HG03521 (cell line): ENCODE measurements around the gene PTH2R.
"Not testable (repeated sequence)": the region's sequence is repeated elsewhere in the genome, so short reads cannot be mapped to it uniquely, and the experiment has no call there.

Experiments
- ATAC-seq: cut with Tn5 transposase; IDR thresholded peaks from one replicate; pipeline ENCODE4 v1.9.1; 2021; ENCODE audit warnings: mild to moderate bottlenecking, moderate library complexity; ENCODE audit not compliant: unreplicated experiment

Gene PTH2R

GRCh38 chr2:208392300-208392699 is 14.3 kb upstream of the PTH2R start:
- ATAC-seq = no peak

- not testable (repeated sequence) for ATAC-seq
Measured at GRCh38 chr2:208396796-208397195, 9.8 kb upstream of the PTH2R start.

DNA sequence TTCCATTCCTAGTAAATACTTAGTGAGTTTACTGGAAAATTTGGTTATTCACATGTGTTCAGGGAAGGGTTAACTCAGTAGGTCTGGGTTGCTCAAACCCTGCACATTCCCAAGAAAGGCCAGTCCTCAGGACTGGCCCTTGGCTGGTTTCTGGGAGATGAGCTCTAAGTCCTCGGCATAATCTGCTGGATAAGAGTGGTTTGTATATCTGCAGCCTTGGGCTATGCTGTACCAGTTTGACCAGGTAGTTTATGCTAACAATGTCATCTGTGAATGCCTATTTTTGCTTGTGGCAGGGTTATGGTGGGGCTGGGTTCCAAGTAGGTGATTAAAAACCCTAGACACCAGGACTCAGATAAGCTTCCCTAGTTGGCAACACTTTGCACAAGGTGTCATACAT is 7.4 kb upstream of the PTH2R start:
- no peak for ATAC-seq

DNA sequence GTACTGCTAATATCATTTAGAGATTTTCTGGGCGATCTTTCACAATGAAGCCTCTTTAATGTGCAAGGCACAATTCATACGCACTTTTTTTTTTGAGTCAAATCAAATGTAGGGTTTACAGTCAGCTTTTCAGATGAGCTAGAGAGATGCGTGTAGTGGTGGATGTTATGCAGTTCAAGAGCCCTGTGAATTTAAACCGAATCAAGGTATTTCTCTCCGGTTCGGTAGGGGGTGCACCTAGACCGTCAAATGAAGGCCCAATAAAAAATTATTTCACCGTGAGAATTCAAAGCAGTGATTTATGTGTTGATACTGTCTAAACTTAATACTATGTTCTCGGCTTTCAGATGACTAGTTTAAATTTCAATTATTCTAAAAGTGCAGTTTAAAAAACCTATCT is 1.1 kb downstream of the PTH2R start:
- no peak for ATAC-seq

- ATAC-seq = no peak
Measured at GRCh38 chr2:208413931-208414330, 7.3 kb downstream of the PTH2R start.

- no peak for ATAC-seq
Measured at GRCh38 chr2:208415255-208415654, 8.7 kb downstream of the PTH2R start.

DNA sequence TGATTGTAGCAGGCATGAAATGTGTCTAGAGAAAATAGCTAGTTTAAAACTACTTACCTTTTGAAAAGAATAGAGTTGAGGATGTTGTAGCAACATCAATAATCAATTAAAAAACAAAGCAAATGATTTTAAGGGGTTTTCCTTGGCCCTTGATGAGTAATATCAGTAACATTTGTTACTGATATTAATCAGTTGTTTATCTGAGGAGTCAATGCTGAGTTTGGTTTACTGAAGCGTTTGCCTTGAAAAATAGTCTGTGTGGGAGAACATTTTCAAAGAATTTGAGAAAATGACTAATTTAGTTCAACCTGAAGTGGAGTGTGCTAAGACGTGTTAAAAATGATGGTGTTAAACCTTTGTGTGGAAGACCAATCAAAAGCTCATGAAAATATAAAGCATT is 9.3 kb downstream of the PTH2R start:
- ATAC-seq = peak; percentile 62

DNA sequence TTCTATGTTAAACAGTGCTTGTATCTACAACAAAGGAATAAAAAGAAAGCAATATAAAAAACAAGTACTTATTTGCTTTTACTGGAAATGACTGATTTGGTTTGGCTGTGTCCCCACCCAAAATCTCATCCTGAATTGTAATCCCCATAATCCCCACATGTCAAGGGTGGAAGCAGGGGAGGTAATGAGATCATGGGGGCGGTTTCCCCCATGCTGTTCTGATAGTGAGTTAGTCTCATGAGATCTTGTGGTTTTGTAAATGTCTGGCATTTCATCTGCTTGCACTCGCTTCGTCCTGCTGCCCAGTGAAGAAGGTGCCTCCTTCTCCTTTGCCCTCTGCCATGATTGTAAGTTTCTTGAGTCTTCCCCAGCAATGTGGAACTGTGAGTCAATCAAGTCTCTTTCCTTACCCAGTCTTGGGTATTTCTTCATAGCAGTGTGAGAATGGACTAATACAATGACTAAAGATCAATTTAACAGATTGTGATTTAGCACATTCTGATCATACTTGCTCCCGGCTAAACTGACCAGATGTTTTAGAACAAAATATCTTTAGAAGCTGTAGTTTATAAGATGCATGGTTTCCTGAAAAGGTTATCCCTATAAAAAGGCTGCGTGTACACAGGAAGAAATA is 19.9 kb downstream of the PTH2R start:
- ATAC-seq = no peak

DNA sequence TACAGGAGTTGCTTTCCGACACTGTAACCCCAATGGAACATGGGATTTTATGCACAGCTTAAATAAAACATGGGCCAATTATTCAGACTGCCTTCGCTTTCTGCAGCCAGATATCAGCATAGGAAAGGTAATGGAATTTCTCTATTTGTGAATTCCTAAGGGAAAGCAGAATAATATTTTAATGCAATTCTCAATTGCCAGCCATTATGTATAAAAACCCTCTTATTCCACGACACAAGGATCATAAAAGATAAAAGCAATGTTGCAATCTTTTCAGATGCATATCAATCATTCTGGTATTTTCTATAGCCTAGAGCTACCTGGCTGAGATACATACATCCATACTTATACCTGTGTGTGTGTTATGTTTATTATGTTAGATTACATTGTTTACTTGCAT is 31.2 kb downstream of the PTH2R start:
- ATAC-seq = no peak

GRCh38 chr2:208440716-208441115 is 34.1 kb downstream of the PTH2R start:
- no peak for ATAC-seq

- no peak for ATAC-seq
Measured at GRCh38 chr2:208441951-208442350, 35.4 kb downstream of the PTH2R start.

GRCh38 chr2:208447447-208447846 is 40.9 kb downstream of the PTH2R start:
- ATAC-seq = not testable (repeated sequence)

GRCh38 chr2:208451061-208451460 is 44.5 kb downstream of the PTH2R start:
- no peak for ATAC-seq

GRCh38 chr2:208454861-208455260 is 48.3 kb downstream of the PTH2R start:
- no peak for ATAC-seq

GRCh38 chr2:208463721-208464120 is 57.1 kb downstream of the PTH2R start:
- ATAC-seq = no peak

DNA sequence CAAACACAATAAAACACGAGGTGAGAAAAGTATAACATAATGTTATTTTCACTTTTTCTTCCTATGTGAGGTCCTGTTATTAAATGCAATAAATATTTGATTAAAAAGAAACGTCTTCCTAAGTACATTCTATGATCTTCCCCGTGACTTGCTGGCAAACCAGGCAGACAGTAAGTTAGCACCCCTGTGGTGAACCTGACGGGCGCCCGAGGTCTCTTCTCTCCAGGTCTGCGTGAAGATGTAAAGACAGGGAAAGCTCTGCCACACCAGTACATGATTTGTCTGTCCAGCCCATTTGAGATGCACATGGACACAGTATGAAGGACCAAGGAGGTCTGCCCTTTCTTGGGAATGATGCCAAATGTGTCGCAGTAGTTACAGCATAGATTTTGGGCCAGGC is 57.6 kb downstream of the PTH2R start:
- no peak for ATAC-seq

DNA sequence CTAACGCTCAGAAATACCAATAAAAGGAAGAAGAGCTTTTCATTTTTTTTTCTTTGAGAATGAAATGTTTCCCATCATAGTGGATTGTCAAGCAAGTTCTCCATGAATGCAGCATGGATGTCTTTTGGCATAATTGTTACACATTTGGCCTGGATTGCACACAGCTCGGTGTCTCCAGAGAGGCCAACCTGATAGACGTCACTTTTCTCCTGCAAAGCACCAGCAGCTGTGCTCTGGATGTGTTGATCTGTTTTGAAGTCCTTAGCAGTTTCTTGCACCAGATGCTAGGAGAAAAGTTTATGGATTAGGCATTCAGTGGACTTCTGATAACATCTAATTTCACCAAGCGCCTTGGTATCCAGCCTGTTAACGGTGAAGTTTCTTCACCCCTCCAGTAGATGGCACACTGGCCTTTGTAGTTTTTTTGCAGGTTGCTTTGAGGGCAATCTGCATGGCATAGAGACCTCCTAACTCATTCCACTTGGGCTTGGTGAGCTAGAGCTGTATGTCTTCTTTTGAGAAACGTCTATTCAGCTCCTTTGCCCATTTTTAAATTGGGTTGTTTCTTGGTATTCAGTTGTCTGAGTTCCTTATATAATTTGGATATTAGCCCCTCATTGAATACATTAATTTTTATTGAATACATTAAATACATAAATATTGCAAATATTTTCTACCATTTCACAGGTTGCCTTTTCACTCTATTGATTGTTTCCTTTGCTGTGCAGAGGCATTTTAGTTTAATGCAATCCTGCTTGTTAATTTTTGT is 59.7 kb downstream of the PTH2R start:
- peak; percentile 80 for ATAC-seq

DNA sequence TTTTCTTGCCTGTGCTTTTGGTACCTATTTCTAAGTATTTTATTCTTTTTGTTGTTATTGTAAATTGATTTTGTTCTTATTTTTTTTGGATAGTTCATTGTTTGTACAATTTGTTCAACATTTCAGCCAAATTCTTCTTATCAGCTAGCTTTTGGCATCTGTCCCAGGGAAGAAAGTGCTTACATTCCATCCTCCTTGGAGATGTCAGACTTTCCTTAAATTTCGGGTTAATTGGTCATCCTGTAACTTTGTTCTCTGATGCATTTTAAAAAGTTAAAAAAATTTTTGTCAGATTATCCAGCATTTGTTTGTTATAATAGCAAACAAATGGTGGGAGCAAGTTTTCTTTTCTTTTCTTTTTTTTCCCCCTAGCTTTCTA is 60.3 kb downstream of the PTH2R start:
- no peak for ATAC-seq

DNA sequence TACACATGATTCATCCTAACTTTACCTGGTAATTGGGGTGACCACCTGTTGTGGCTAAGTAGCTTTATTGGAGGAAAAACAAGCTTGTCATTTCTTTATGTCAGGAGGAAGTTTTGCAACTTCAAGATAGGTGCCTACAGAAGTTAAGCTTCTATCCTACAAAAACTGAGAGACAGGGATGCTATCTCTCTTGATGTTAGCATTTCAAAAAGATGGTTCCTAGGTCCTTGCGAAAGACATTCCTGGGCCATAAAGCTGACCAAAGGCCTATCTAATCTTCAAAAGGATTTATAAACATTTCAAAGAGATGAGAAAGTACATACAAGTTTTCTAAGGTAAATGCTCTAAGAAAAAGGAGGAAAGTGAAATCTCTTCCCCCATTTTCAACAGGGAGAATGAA is 61.0 kb downstream of the PTH2R start:
- ATAC-seq = no peak

DNA sequence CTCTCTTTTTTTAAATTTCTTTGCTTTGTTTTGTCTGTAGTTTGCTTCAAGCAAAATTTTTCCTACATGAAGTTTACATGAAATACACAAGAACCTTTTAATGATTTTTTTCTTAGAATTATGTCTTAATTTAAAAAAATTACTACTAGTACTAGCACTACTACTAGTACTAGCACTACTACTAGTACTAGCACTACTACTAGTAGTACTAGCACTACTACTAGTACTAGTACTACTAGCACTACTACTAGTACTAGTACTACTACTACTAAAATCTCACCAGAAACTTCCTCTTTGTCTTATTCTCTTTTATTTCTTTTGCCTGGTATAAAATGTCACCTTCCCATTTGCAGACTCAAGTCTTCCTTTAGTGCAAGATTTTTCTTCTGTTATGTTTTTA is 71.1 kb downstream of the PTH2R start:
- no peak for ATAC-seq

GRCh38 chr2:208479342-208479741 is 72.8 kb downstream of the PTH2R start:
- ATAC-seq = no peak

- not testable (repeated sequence) for ATAC-seq
Measured at GRCh38 chr2:208481945-208482344, 75.4 kb downstream of the PTH2R start.
